Measurements from ENCODE around the gene LMOD3.

LMOD3 gene

GRCh38 chr3:69084326-69085167 is 37.8 kb downstream of the LMOD3 start, which contains the start of gene ARL6IP5:
TSS of gene ARL6IP5 (plus strand) at chr3:69084937. CDS start at chr3:69085048, 111 bp downstream.
- no peak for TF ChIP-seq CTCF (IDR thresholded peaks at IDR 0.05)
- DNase-seq, result peak; percentile 89
- H3K27ac Mint-ChIP-seq, result no peak within 1 kb of the TSS
- peaks cover 5% of the 10 kb centered on the region for H3K36me3 Mint-ChIP-seq (ENCODE audit: low read depth)
- H3K4me3 Mint-ChIP-seq, result peak within 1 kb of the TSS; percentile 95
- H3K9me3 Mint-ChIP-seq, result no peaks in the 10 kb centered on the region
- H3K27me3 Mint-ChIP-seq (ENCODE audit: low read depth, poor library complexity), result peaks cover 2% of the 10 kb centered on the region
- peaks cover 64% of the 10 kb centered on the region for H3K4me1 Mint-ChIP-seq

- Mint-ChIP-seq H3K27ac (peak overlapping the region; percentile 52), H3K36me3 (ENCODE audit: low read depth) (peaks cover 3% of the 10 kb centered on the region), H3K4me1 (peaks cover 71% of the 10 kb centered on the region), H3K4me3 (peak overlapping the region; percentile 53), H3K27me3 (ENCODE audit: low read depth, poor library complexity) (peaks cover 2% of the 10 kb centered on the region), H3K9me3 (no peaks in the 10 kb centered on the region)
- DNase-seq, result peak; percentile 43
- no peak for TF ChIP-seq CTCF (IDR thresholded peaks at IDR 0.05)
These were observed 39.6 kb downstream of the LMOD3 start for GRCh38 chr3:69082805-69083204.

- no peak overlapping the region for H3K27ac Mint-ChIP-seq
- H3K9me3 Mint-ChIP-seq, result no peaks in the 10 kb centered on the region
- peaks cover 2% of the 10 kb centered on the region for H3K27me3 Mint-ChIP-seq (ENCODE audit: low read depth, poor library complexity)
- no peak for TF ChIP-seq CTCF (IDR thresholded peaks at IDR 0.05)
- peak overlapping the region; percentile 53 for H3K4me3 Mint-ChIP-seq
- peaks cover 76% of the 10 kb centered on the region for H3K4me1 Mint-ChIP-seq
- DNase-seq, result no peak
- peaks cover 8% of the 10 kb centered on the region for H3K36me3 Mint-ChIP-seq (ENCODE audit: low read depth)
These were observed 40.0 kb downstream of the LMOD3 start for GRCh38 chr3:69082361-69082760.

- H3K36me3 Mint-ChIP-seq (ENCODE audit: low read depth), result peaks cover 14% of the 10 kb centered on the region
- H3K27ac Mint-ChIP-seq, result peak overlapping the region; percentile 16
- peaks cover 2% of the 10 kb centered on the region for H3K27me3 Mint-ChIP-seq (ENCODE audit: low read depth, poor library complexity)
- H3K4me3 Mint-ChIP-seq, result peak overlapping the region; percentile 14
- peaks cover 79% of the 10 kb centered on the region for H3K4me1 Mint-ChIP-seq
- DNase-seq, result no peak
- TF ChIP-seq CTCF (IDR thresholded peaks at IDR 0.05), result no peak
- no peaks in the 10 kb centered on the region for H3K9me3 Mint-ChIP-seq
These were observed 40.7 kb downstream of the LMOD3 start for GRCh38 chr3:69081583-69082262.

GRCh38 chr3:69080233-69080920 is 42.0 kb downstream of the LMOD3 start, which contains the start of gene UBA3:
TSS of gene UBA3 (minus strand) at chr3:69080365. CDS start at chr3:69080353, 12 bp downstream.
- H3K27me3 Mint-ChIP-seq (ENCODE audit: low read depth, poor library complexity), result peaks cover 2% of the 10 kb centered on the region
- no peaks in the 10 kb centered on the region for H3K9me3 Mint-ChIP-seq
- TF ChIP-seq CTCF (IDR thresholded peaks at IDR 0.05), result no peak
- peaks cover 21% of the 10 kb centered on the region for H3K36me3 Mint-ChIP-seq (ENCODE audit: low read depth)
- H3K4me3 Mint-ChIP-seq, result peak within 1 kb of the TSS; percentile 90
- H3K27ac Mint-ChIP-seq, result peak within 1 kb of the TSS; percentile 65
- DNase-seq, result peak; percentile 91
- peaks cover 70% of the 10 kb centered on the region for H3K4me1 Mint-ChIP-seq

Data from nephron progenitor cell (in vitro differentiated cells).